H9 (cell line): ENCODE data around the gene CYP2B6. TPM values are rescaled to one million over a fixed set of nuclear protein-coding genes. Genes with fewer than 3 reads are reported as not detected.

Experiments used
- DNase-seq: peaks from one replicate; pipeline ENCODE4 v3.0.0-alpha.2; 2017
- H2AFZ ChIP-seq: one replicate; pipeline ENCODE4 v1.6.1; 2013; ENCODE audit warnings: mild to moderate bottlenecking, low read length, control low read depth, moderate library complexity
- H2AK5ac ChIP-seq: 2 replicates; pipeline ENCODE4 v1.6.1; 2013; ENCODE audit warnings: low read length, control low read depth, mixed read lengths; ENCODE audit not compliant: insufficient read length
- H2BK120ac ChIP-seq: one replicate; pipeline ENCODE4 v1.6.1; 2013; ENCODE audit warnings: low read depth, mild to moderate bottlenecking, low read length, control low read depth, inconsistent platforms; ENCODE audit not compliant: poor library complexity, severe bottlenecking
- H2BK12ac ChIP-seq: 2 replicates; pipeline ENCODE4 v1.6.1; 2013; ENCODE audit warnings: low read length, control low read depth, mixed read lengths, low read depth; ENCODE audit not compliant: insufficient read length
- H2BK15ac ChIP-seq: 2 replicates; pipeline ENCODE4 v1.6.1; 2013; ENCODE audit warnings: low read depth, low read length, control low read depth
- H2BK20ac ChIP-seq: one replicate; pipeline ENCODE4 v1.6.1; 2013; ENCODE audit warnings: low read depth, mild to moderate bottlenecking, low read length, control low read depth, inconsistent platforms; ENCODE audit not compliant: poor library complexity, severe bottlenecking
- H2BK5ac ChIP-seq: 2 replicates; pipeline ENCODE4 v1.6.1; 2013; ENCODE audit warnings: low read length, control low read depth, mixed read lengths; ENCODE audit not compliant: insufficient read length
- H3K14ac ChIP-seq: 2 replicates; pipeline ENCODE4 v1.6.1; 2013; ENCODE audit warnings: low read length, control low read depth; ENCODE audit not compliant: insufficient read depth
- H3K18ac ChIP-seq: 2 replicates; pipeline ENCODE4 v1.6.1; 2013; ENCODE audit warnings: low read depth, mild to moderate bottlenecking, mixed read lengths, low read length, control low read depth; ENCODE audit not compliant: insufficient read length
- H3K23ac ChIP-seq: 2 replicates; pipeline ENCODE4 v1.6.1; 2013; ENCODE audit warnings: low read length, control low read depth, mixed read lengths, low read depth; ENCODE audit not compliant: insufficient read length
- H3K23me2 ChIP-seq: 2 replicates; pipeline ENCODE4 v1.6.1; 2013; ENCODE audit warnings: low read depth, mild to moderate bottlenecking, mixed read lengths, low read length, control low read depth; ENCODE audit not compliant: insufficient read length, poor library complexity, severe bottlenecking
- H3K27ac ChIP-seq: 2 replicates; pipeline ENCODE4 v1.5.1; 2013; ENCODE audit warnings: low read length, control low read depth, mixed read lengths, low read depth; ENCODE audit not compliant: insufficient read length
- H3K27me3 ChIP-seq: 2 replicates; pipeline ENCODE4 v1.6.1; 2013; ENCODE audit warnings: low read length, control low read depth, inconsistent platforms; ENCODE audit not compliant: insufficient read depth
- H3K4ac ChIP-seq: 2 replicates; pipeline ENCODE4 v1.6.1; 2013; ENCODE audit warnings: low read depth, mild to moderate bottlenecking, control low read depth, inconsistent platforms, low read length, moderate library complexity
- H3K4me1 ChIP-seq: 2 replicates; pipeline ENCODE4 v1.6.1; 2013; ENCODE audit warnings: low read length, control low read depth, inconsistent platforms; ENCODE audit not compliant: insufficient read depth
- H3K4me2 ChIP-seq: 2 replicates; pipeline ENCODE4 v1.6.1; 2013; ENCODE audit warnings: low read length, control low read depth, mixed read lengths; ENCODE audit not compliant: insufficient read length, insufficient read depth
- H3K56ac ChIP-seq: 2 replicates; pipeline ENCODE4 v1.6.1; 2013; ENCODE audit warnings: low read depth, mild to moderate bottlenecking, mixed read lengths, low read length, control low read depth; ENCODE audit not compliant: insufficient read length
- H3K79me1 ChIP-seq: 2 replicates; pipeline ENCODE4 v1.6.1; 2013; ENCODE audit warnings: low read depth, mild to moderate bottlenecking, moderate library complexity, low read length, control low read depth, inconsistent platforms; ENCODE audit not compliant: insufficient read depth, poor library complexity, severe bottlenecking
- H3K79me2 ChIP-seq: 2 replicates; pipeline ENCODE4 v1.6.1; 2013; ENCODE audit warnings: low read length, control low read depth, inconsistent platforms; ENCODE audit not compliant: insufficient read depth
- H3K9ac ChIP-seq: 2 replicates; pipeline ENCODE4 v1.6.1; 2013; ENCODE audit warnings: low read length, control low read depth, mixed read lengths; ENCODE audit not compliant: insufficient read length; ENCODE audit errors: extremely low read depth
- H3K9me3 ChIP-seq: one replicate; pipeline ENCODE4 v1.6.1; 2013; ENCODE audit warnings: low read depth, low read length, inconsistent platforms; ENCODE audit not compliant: control insufficient read depth
- H3T11ph ChIP-seq: one replicate; pipeline ENCODE4 v1.6.1; 2013; ENCODE audit warnings: mild to moderate bottlenecking, low read length, control low read depth, inconsistent platforms
- H4K20me1 ChIP-seq: one replicate; pipeline ENCODE4 v1.6.1; 2013; ENCODE audit not compliant: control insufficient read depth, insufficient read length, insufficient read depth
- H4K5ac ChIP-seq: 2 replicates; pipeline ENCODE4 v1.6.1; 2013; ENCODE audit warnings: low read depth, mild to moderate bottlenecking, mixed read lengths, low read length, control low read depth; ENCODE audit not compliant: insufficient read length
- H4K8ac ChIP-seq: replicated peaks from 2 replicates; pipeline ENCODE4 v1.6.1; 2013; ENCODE audit warnings: low read length, control low read depth, mixed read lengths, low read depth; ENCODE audit not compliant: insufficient read length
- H4K91ac ChIP-seq: 2 replicates; pipeline ENCODE4 v1.6.1; 2013; ENCODE audit warnings: low read depth, mild to moderate bottlenecking, moderate library complexity, mixed read lengths, low read length, control low read depth; ENCODE audit not compliant: insufficient read length
- H3K27ac Mint-ChIP-seq, 3 experiments: 2 replicates in 2 of 3; 3 replicates in 1 of 3; pipeline ENCODE4 v1.8.0; 2020 to 2021; ENCODE audit warnings: mixed read lengths in 3 of 3, mild to moderate bottlenecking in 1 of 3, moderate library complexity in 1 of 3
- H3K27me3 Mint-ChIP-seq: 2 replicates; pipeline ENCODE4 v1.8.0; 2021; ENCODE audit warnings: low read depth, mild to moderate bottlenecking, moderate library complexity, mixed read lengths
- H3K36me3 Mint-ChIP-seq, 3 experiments: 2 replicates in 2 of 3; 3 replicates in 1 of 3; pipeline ENCODE4 v1.8.0; 2020 to 2021; ENCODE audit warnings: low read depth in 3 of 3, mixed read lengths in 3 of 3; ENCODE audit not compliant: insufficient read depth in 1 of 3
- H3K4me1 Mint-ChIP-seq, 2 experiments: 2 replicates each; pipeline ENCODE4 v1.8.0; 2020; ENCODE audit warnings: mixed read lengths in 2 of 2
- H3K4me3 Mint-ChIP-seq, 2 experiments: 2 replicates in 1 of 2; 3 replicates in 1 of 2; pipeline ENCODE4 v1.8.0; 2020 to 2021; ENCODE audit warnings: mild to moderate bottlenecking in 2 of 2, mixed read lengths in 2 of 2, moderate library complexity in 1 of 2
- H3K9me3 Mint-ChIP-seq, 2 experiments: 2 replicates in 1 of 2; 3 replicates in 1 of 2; pipeline ENCODE4 v1.8.0; 2020; ENCODE audit warnings: mild to moderate bottlenecking in 2 of 2, mixed read lengths in 2 of 2, moderate library complexity in 1 of 2
- CTCF ChIP-seq: fragments of 200-600 bp; sonication (generic); conservative IDR thresholded peaks from 3 replicates; pipeline ENCODE4 v1.8.0; 2021; ENCODE audit warnings: antibody characterized with exemption, mild to moderate bottlenecking
- WGBS: extraction: QIAGEN DNeasy Blood & Tissue Kit; methylation state at CpG from one replicate; pipeline ENCODE4 v1.1.7; 2013; ENCODE audit warnings: missing lambda C conversion rate, low lambda C conversion rate, mixed read lengths; ENCODE audit not compliant: insufficient read length; ENCODE audit errors: extremely low coverage; 5-methylcytosine and 5-hydroxymethylcytosine counted together
- total RNA-seq: library from RNA; stranded (reverse); gene quantifications from 2 replicates; pipeline ENCODE4 v1.2.1, GENCODE V29; 2021

CYP2B6 gene
- total RNA-seq, 1 experiment from 2014 or later, result 3.0 TPM

- Histone ChIP-seq H3K79me2 (no peaks in the 10 kb centered on the region), H4K5ac (no peak overlapping the region), H3K9me3 (no peaks in the 10 kb centered on the region), H4K20me1 (no peaks in the 10 kb centered on the region), H3T11ph (no peak overlapping the region), H3K23ac (no peak overlapping the region), H3K4me2 (no peak overlapping the region), H2AFZ (no peak overlapping the region), H4K8ac (no peak overlapping the region), H2AK5ac (no peak overlapping the region), H3K14ac (no peak overlapping the region), H3K23me2 (no peaks in the 10 kb centered on the region), H2BK5ac (no peak overlapping the region), H3K4ac (no peak overlapping the region), H3K9ac (no peak overlapping the region), H3K27ac (no peak overlapping the region), H2BK15ac (no peak overlapping the region), H3K79me1 (no peaks in the 10 kb centered on the region), H3K4me1 (no peaks in the 10 kb centered on the region), H4K91ac (no peak overlapping the region), H2BK120ac (no peak overlapping the region), H3K18ac (no peak overlapping the region), H3K27me3 (no peaks in the 10 kb centered on the region), H2BK20ac (no peak overlapping the region), H2BK12ac (no peak overlapping the region), H3K56ac (no peak overlapping the region)
- Mint-ChIP-seq H3K4me3 (no peak overlapping the region), H3K4me1 (peaks cover 5 to 8% of the 10 kb centered on the region in 2 experiments; a peak in 3 of 4 replicates), H3K9me3 (no peaks in the 10 kb centered on the region), H3K27me3 (peaks cover 2% of the 10 kb centered on the region), H3K27ac (no peak overlapping the region; a peak in 1 of 7 replicates), H3K36me3 (no peaks in the 10 kb centered on the region)
- TF ChIP-seq CTCF, result no peak
- WGBS, result no CpG with 5 or more reads among the region's 15 CpGs
- no peak for DNase-seq
These were observed 27.7 kb downstream of the CYP2B6 start for GRCh38 chr19:41018736-41019290.
